DOHH2 (cell line): Measurements from ENCODE around the gene C19orf73.
A peak's percentile ranks its signal among the peaks of the same experiment; 100 is the strongest.

Source experiments
- EZH2phosphoT487 ChIP-seq: fragments of 200-600 bp; sonication (generic); IDR thresholded peaks from 2 replicates; pipeline ENCODE4 v1.6.1; 2017; ENCODE audit warnings: borderline replicate concordance, mild to moderate bottlenecking, antibody characterized with exemption, low read length, moderate library complexity, mixed read lengths
- TF ChIP-seq, protein P1 (sequence below): fragments of 200-600 bp; sonication (generic); IDR thresholded peaks from one replicate; pipeline ENCODE4 v1.5.1; 2014; ENCODE audit warnings: antibody characterized with exemption, mild to moderate bottlenecking, low read depth, low read length; ENCODE audit not compliant: poor library complexity, severe bottlenecking

DNA sequence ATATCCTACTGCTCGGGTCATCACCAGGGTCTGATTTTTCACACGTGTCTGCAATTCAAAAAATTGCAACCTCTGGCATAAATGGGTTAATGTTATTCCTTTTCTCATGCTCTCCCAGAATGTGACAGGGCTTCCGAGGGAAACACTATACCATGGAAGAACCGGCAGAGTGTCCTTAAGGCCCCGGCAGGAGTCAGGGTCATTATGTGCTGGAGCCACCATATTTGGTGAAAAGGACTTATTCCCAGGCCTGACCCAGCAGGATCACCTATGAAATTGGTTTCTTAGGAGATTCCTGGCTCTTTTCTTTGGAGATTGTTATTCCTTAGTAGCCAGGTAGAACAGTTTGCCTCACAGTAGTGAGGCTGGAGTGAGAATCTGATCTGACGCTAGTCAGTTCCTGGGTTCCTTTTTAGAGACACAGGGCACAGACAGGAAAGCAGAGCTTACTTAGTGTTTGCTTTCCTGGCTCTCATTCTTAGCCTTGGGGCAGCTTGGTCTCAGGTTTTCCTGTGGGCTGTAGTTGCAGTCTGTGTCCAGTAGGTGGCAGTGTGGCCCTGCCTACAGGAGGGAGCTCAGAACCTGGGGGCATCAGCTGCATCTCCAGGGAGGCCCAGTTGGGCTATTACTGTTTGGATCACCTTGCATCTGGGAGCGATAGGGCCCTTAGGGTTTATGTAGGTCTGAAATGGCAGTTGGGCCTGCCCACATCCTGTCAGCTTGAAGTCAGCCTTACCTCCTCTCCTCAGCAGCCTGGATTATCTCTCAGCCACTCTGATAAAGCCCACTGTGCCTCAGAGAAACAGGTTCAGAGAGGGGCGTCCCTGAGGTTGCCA, 21.3 kb downstream of the C19orf73 start:
- TF ChIP-seq, protein P1, sequence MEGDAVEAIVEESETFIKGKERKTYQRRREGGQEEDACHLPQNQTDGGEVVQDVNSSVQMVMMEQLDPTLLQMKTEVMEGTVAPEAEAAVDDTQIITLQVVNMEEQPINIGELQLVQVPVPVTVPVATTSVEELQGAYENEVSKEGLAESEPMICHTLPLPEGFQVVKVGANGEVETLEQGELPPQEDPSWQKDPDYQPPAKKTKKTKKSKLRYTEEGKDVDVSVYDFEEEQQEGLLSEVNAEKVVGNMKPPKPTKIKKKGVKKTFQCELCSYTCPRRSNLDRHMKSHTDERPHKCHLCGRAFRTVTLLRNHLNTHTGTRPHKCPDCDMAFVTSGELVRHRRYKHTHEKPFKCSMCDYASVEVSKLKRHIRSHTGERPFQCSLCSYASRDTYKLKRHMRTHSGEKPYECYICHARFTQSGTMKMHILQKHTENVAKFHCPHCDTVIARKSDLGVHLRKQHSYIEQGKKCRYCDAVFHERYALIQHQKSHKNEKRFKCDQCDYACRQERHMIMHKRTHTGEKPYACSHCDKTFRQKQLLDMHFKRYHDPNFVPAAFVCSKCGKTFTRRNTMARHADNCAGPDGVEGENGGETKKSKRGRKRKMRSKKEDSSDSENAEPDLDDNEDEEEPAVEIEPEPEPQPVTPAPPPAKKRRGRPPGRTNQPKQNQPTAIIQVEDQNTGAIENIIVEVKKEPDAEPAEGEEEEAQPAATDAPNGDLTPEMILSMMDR = peak; percentile 100
- TF ChIP-seq EZH2phosphoT487 = no peak
